ENCODE data around the gene RAB27B.

Gene RAB27B

GRCh38 chr18:54872681-54873080, 44.4 kb downstream of the RAB27B start:
- no peak for DNase-seq

DNA sequence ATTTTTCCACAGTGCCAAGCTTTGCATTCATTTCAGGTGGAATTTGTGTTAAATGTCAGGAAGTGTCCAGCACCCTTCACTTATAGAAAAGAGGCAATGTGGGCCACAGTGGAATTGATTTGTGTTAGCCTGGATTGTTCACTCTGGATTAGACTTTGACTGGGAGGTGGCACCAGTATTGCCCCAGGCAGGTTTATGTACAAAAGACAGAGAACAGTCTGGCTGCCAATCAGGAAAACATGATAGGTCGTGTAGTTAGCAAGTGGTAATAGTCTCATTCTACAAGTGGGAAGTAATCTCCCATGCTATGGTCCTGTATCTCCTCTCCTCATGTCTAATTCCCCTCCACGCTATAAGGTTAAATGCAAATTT, 45.6 kb downstream of the RAB27B start:
- DNase-seq: no peak

DNA sequence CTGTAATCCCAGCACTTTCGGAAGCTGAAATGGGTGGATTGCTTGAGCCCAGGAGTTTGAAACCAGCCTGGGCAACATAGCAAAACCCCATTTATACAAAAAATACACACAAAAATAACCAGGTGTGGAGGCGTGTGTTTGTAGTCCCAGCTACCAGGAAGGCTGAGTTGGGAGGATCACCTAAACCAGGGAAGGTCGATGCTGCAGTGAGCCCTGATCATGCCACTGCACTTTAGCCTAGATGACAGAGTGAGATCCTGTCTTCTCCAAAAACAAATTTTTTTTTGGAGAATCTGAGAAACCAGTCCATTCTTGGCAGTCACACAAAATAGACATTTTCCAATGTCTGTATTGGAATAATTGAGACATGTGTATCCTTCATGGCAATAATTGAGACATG, 46.8 kb downstream of the RAB27B start:
- DNase-seq: no peak

GRCh38 chr18:54877076-54877475, 48.8 kb downstream of the RAB27B start:
- DNase-seq: no peak

GRCh38 chr18:54878159-54878622, 49.9 kb downstream of the RAB27B start:
- no peak for DNase-seq

DNA sequence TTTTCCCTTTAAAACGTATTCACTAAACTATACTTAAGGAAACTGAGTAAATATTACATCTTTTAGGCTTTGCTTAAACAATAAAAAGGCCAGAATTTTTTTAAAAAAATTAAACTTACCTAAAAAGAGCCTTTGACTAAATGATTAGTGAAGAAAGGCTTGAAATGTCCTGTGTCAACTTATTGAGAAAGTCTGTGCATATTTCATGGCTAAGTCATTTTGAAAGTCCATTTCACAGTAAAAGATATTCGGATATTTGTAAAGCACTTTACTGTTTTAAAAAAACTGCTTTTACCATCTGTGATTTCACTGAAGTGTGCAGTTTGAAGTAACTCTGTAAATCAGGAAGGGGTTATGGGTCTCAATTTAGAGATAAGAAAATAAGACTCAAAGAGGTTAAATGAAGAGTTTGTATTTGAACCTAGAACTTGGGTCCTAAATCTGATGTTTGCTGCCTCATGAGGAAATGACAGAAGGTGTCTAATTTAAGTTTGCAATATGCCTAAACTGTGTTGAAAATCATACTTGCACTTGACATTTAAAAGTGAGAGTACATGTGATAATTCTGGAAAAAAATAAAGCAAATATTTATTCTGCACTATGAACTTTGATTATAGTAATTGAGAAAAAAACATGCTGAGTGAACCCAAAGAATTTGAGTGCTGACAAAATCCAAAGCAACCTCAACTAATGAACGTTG, 50.5 kb downstream of the RAB27B start:
- no peak for DNase-seq

GRCh38 chr18:54879691-54880090, 51.4 kb downstream of the RAB27B start:
- no peak for DNase-seq

DNA sequence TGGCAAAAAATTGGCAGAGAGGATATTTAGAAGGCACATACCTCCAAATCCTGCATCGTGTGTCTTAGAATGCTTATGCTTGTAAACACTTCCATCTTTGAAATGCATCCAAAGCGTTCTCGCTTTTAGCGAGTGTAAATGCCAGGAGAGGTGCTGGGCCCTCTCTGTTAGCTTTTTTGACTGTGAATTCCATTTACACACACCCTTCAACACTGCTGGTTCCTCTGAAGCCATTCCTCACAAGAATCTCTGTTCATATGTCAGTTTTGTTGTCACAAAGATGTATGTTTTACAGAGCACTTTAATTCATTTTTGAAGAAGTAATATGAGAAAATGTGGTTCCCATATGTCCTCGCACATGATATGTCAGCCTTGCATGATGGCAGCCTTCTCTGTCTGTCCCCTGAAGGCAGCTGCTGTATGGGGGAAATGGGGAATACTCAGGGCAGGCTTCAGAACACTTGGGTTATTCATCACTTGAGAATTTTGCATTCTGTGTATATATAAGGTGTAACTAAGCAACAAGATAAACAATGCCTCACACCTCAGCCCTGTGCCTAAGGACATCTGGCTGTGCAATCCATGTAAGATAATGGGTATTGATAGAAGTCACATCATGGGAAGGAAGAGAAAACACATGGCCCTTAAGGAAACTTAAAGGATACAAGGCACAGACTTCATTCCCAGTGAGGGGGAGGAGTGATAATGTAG, 52.3 kb downstream of the RAB27B start:
- no peak for DNase-seq

- no peak for DNase-seq
These were observed 53.0 kb downstream of the RAB27B start for GRCh38 chr18:54881229-54881768.

- DNase-seq: no peak
These were observed 54.0 kb downstream of the RAB27B start for GRCh38 chr18:54882318-54882717.

GRCh38 chr18:54883816-54884604, 55.7 kb downstream of the RAB27B start:
- DNase-seq: no peak

- DNase-seq: no peak
These were observed 60.1 kb downstream of the RAB27B start for GRCh38 chr18:54888378-54888777.

DNA sequence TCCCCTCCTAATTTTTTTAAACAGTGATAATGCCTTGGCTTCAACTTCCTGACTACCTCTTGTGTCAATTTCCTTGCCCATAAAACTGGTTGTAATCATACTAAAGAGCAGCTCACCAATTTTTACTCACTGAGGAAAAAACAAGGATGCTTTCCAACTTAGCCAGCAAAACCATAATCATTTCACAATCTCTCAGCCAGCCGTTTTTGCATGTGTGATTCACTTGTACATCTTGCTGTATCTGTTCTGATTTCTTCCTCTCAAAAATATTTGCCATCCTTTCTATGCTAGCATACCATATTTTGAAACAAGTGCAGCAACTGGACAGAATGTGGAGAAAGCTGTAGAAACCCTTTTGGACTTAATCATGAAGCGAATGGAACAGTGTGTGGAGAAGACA, 60.7 kb downstream of the RAB27B start:
- DNase-seq: no peak

DNA sequence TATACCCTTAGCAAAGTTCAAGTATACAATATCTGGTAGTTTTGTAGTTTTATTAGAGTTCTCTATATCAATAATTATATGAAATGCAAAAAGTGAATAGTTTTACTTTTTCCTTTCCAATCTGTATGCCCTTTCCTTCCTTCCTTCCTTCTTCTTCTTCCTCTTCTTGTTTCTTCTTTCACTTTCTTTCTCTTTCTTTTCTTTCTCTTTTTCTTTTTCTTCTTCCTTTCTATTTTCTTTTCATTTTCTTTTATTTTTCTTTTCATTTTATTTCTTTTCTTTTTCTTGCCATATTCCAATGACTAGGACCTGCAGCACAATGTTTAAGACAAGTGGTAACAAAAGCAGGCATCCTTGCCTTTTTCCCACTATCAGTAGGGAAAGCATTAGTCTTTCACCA, 71.2 kb downstream of the RAB27B start:
- DNase-seq: no peak

- DNase-seq: no peak
These were observed 72.0 kb downstream of the RAB27B start for GRCh38 chr18:54900290-54900689.

DNA sequence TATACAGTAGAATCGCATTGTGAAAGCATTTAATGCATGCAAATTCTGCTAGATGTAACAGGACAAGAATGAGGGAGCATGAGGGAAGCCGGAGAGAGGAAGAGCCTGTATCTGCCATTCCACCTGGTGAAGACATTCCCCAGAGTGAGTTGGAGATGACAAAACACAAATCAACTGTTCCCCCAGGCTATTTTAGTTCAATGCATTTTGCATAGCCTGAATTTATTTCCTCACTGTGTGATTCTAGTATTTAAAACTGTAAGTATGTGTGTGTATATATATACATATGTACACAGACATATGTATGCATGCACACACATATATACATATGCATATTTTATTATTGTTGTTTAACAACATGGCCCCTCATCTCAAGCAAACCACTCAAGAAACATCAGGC, 76.3 kb downstream of the RAB27B start:
- DNase-seq: no peak

GRCh38 chr18:54905629-54906028, 77.4 kb downstream of the RAB27B start:
- DNase-seq: no peak

DNA sequence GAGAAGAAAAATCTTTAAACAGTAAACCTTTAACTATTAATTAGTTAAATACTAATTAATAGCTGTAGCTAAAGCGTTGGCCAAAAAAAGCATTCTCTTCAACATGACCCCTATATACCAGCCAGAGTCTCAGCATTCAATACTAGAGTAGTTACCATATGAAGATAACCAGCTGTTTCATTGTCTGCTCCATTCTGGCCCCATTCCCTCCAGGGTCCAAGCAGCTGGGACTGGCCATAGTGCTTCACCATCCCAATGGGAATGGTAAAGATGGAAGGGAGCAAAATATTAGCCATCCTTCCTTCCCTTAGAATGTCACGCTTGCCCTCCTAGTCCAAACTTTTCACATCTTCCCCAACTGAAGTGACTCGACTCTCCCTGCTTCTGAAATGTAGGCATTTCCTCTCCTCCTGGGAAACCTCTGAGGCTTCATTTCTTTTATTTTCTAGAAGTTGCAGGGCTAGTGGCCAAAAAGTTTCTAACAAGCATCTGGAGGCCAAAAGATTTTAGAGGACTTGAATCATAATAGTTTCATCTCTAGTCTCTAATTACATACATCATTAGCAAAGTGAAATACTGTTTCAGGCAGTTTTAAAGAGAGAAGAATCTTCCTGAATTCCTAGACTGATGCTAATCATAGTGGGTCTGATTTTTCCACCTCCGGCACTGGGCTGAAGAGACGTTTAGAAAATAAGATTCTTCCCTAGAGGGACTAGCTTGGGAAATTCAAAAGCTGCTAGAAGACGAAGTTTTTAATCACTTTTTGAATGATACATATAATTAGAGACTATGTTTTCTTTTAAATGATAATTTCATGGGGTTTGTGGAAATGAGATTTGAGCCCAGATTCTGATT, 78.3 kb downstream of the RAB27B start:
- no peak for DNase-seq

- DNase-seq: no peak
These were observed 81.3 kb downstream of the RAB27B start for GRCh38 chr18:54909538-54909937.

DNA sequence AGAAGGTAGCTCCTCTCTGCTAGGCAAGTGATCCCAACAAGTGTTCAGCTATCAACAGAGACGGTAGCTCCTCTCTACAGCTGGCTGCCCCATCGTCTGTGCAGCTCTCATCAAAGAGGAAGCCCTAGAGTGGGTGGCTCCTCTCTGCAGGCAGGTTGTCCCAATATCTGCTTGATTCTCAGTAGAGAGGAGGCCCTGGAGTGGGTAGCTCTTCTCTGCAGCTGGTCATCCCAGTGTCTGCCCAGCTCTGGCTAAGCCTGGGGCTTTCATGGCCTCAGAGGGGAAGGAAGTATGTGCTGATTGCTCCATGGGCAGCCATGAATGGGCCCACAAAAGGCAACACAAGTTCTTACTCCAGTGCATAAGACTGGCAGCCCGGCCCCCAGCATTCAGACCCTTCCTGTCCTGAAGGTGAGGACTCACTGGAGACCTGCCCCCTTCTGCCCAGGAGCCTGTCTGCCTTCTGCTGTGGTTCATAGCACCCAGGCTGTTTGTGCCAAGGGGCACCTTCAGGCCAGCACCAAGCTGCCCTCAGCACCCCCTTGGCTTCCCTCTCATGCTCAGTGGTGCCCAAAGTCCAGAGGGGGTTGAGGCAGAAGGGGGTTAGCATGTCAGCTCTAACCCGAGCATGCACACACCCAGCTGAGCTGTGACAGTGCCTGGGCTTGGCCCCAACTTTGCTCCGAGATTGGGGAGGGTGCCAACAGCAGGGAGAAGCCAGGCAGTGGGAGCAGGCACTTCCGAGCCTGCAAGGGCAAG, 82.1 kb downstream of the RAB27B start:
- no peak for DNase-seq

- DNase-seq: no peak
These were observed 83.3 kb downstream of the RAB27B start for GRCh38 chr18:54911551-54911950.

GRCh38 chr18:54914816-54915215, 86.5 kb downstream of the RAB27B start:
- DNase-seq: no peak

All from central memory CD4-positive, alpha-beta T cell (primary cell).